ENCODE results near the gene RHBDF1.

DNA sequence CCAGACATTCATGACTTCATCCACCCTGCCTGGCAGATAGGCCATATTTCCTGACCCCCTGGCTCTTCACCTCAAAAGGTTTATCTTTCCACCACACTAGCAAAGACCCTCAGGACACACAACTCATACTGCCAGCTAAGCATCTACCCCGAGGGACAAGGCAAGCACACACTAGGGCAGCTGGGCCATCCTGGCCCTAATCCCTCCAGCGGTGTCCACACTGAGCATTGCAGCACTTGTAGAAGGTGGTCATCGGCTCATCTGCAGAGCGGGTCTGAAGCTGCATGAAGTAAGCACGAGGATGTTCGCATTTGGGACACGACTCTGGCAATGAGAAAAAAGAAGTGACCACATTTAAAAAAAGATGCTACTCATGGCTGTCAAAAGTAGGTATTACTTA, 25.2 kb downstream of the RHBDF1 start:
- TF ChIP-seq, protein P1, sequence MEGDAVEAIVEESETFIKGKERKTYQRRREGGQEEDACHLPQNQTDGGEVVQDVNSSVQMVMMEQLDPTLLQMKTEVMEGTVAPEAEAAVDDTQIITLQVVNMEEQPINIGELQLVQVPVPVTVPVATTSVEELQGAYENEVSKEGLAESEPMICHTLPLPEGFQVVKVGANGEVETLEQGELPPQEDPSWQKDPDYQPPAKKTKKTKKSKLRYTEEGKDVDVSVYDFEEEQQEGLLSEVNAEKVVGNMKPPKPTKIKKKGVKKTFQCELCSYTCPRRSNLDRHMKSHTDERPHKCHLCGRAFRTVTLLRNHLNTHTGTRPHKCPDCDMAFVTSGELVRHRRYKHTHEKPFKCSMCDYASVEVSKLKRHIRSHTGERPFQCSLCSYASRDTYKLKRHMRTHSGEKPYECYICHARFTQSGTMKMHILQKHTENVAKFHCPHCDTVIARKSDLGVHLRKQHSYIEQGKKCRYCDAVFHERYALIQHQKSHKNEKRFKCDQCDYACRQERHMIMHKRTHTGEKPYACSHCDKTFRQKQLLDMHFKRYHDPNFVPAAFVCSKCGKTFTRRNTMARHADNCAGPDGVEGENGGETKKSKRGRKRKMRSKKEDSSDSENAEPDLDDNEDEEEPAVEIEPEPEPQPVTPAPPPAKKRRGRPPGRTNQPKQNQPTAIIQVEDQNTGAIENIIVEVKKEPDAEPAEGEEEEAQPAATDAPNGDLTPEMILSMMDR (conservative IDR thresholded peaks at IDR 0.05): no peak
- TF ChIP-seq EZH2 (IDR thresholded peaks at IDR 0.05; ENCODE audit: low read depth): no peak

Data from PC-9 (cell line).